ENCODE results near the gene DGCR8.

The DGCR8 gene

DNA sequence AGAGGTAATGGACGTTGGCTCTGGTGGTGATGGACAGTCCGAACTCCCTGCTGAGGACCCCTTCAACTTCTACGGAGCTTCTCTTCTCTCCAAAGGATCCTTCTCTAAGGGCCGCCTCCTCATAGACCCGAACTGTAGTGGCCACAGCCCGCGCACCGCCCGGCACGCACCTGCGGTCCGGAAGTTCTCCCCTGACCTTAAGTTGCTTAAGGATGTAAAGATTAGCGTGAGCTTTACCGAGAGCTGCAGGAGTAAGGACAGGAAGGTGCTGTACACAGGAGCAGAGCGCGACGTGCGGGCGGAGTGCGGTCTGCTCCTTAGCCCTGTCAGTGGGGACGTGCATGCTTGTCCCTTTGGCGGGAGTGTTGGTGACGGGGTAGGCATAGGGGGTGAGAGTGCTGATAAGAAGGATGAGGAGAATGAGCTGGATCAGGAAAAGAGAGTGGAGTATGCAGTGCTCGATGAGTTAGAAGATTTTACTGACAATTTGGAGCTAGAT is 6.1 kb downstream of the DGCR8 start:
- TF ChIP-seq OSR1 (CRISPR knock-in tag; IDR thresholded peaks at IDR 0.05): no peak
- TF ChIP-seq ZNF565 (CRISPR knock-in tag; conservative IDR thresholded peaks at IDR 0.05; ENCODE audit: low read depth): no peak
- TF ChIP-seq, protein P1, sequence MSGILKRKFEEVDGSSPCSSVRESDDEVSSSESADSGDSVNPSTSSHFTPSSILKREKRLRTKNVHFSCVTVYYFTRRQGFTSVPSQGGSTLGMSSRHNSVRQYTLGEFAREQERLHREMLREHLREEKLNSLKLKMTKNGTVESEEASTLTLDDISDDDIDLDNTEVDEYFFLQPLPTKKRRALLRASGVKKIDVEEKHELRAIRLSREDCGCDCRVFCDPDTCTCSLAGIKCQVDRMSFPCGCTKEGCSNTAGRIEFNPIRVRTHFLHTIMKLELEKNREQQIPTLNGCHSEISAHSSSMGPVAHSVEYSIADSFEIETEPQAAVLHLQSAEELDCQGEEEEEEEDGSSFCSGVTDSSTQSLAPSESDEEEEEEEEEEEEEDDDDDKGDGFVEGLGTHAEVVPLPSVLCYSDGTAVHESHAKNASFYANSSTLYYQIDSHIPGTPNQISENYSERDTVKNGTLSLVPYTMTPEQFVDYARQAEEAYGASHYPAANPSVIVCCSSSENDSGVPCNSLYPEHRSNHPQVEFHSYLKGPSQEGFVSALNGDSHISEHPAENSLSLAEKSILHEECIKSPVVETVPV (CRISPR knock-in tag; IDR thresholded peaks at IDR 0.05): no peak
- no peak for TF ChIP-seq RARB (CRISPR knock-in tag; IDR thresholded peaks at IDR 0.05)
- no peak for ATAC-seq

DNA sequence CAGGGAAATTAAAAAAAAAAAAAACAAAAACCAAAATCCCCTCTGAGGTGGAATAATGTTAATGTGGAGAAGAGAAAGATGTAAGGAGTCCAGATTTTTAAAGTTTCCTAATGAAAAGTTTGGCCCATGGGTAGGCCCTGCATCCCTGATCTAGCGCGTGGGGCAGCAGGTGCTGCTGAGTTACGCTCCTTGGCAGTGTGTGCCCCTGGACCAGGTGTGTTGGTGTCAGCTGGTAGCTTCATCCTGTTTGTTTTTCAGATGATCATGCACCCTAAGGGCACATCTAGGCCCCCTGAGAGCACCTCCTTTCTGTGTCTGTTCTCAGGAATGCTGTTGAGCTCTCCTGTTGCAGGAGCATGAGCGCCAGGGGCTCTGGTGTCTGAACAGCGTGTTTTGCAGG is 6.7 kb downstream of the DGCR8 start:
- no peak for ATAC-seq
- TF ChIP-seq ZNF565 (CRISPR knock-in tag; conservative IDR thresholded peaks at IDR 0.05; ENCODE audit: low read depth) (no peak), ZC3H10 (CRISPR knock-in tag; IDR thresholded peaks at IDR 0.05) (no peak), ESRRG (CRISPR knock-in tag; IDR thresholded peaks at IDR 0.05) (no peak), ARNTL (CRISPR knock-in tag; IDR thresholded peaks at IDR 0.05; ENCODE audit: borderline replicate concordance, low read depth) (no peak), PPARA (CRISPR knock-in tag; IDR thresholded peaks at IDR 0.05; ENCODE audit: borderline replicate concordance) (no peak), SNAI2 (CRISPR knock-in tag; IDR thresholded peaks at IDR 0.05) (no peak), RARB (CRISPR knock-in tag; IDR thresholded peaks at IDR 0.05) (no peak), ISL1 (CRISPR knock-in tag; IDR thresholded peaks at IDR 0.05) (no peak), ZNF8 (CRISPR knock-in tag; IDR thresholded peaks at IDR 0.05) (no peak), ZNF70 (CRISPR knock-in tag; IDR thresholded peaks at IDR 0.05) (no peak), ZFP3 (CRISPR knock-in tag; IDR thresholded peaks at IDR 0.05) (no peak), ZFP30 (CRISPR knock-in tag; IDR thresholded peaks at IDR 0.05) (no peak), OSR1 (CRISPR knock-in tag; IDR thresholded peaks at IDR 0.05) (no peak)
- TF ChIP-seq, protein P2, sequence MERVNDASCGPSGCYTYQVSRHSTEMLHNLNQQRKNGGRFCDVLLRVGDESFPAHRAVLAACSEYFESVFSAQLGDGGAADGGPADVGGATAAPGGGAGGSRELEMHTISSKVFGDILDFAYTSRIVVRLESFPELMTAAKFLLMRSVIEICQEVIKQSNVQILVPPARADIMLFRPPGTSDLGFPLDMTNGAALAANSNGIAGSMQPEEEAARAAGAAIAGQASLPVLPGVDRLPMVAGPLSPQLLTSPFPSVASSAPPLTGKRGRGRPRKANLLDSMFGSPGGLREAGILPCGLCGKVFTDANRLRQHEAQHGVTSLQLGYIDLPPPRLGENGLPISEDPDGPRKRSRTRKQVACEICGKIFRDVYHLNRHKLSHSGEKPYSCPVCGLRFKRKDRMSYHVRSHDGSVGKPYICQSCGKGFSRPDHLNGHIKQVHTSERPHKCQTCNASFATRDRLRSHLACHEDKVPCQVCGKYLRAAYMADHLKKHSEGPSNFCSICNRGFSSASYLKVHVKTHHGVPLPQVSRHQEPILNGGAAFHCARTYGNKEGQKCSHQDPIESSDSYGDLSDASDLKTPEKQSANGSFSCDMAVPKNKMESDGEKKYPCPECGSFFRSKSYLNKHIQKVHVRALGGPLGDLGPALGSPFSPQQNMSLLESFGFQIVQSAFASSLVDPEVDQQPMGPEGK (CRISPR knock-in tag; IDR thresholded peaks at IDR 0.05; ENCODE audit: borderline replicate concordance): no peak
- TF ChIP-seq, protein P3, sequence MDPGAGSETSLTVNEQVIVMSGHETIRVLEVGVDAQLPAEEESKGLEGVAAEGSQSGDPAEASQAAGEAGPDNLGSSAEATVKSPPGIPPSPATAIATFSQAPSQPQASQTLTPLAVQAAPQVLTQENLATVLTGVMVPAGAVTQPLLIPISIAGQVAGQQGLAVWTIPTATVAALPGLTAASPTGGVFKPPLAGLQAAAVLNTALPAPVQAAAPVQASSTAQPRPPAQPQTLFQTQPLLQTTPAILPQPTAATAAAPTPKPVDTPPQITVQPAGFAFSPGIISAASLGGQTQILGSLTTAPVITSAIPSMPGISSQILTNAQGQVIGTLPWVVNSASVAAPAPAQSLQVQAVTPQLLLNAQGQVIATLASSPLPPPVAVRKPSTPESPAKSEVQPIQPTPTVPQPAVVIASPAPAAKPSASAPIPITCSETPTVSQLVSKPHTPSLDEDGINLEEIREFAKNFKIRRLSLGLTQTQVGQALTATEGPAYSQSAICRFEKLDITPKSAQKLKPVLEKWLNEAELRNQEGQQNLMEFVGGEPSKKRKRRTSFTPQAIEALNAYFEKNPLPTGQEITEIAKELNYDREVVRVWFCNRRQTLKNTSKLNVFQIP (CRISPR knock-in tag; IDR thresholded peaks at IDR 0.05; ENCODE audit: borderline replicate concordance, low read depth): no peak
- TF ChIP-seq, protein P4, sequence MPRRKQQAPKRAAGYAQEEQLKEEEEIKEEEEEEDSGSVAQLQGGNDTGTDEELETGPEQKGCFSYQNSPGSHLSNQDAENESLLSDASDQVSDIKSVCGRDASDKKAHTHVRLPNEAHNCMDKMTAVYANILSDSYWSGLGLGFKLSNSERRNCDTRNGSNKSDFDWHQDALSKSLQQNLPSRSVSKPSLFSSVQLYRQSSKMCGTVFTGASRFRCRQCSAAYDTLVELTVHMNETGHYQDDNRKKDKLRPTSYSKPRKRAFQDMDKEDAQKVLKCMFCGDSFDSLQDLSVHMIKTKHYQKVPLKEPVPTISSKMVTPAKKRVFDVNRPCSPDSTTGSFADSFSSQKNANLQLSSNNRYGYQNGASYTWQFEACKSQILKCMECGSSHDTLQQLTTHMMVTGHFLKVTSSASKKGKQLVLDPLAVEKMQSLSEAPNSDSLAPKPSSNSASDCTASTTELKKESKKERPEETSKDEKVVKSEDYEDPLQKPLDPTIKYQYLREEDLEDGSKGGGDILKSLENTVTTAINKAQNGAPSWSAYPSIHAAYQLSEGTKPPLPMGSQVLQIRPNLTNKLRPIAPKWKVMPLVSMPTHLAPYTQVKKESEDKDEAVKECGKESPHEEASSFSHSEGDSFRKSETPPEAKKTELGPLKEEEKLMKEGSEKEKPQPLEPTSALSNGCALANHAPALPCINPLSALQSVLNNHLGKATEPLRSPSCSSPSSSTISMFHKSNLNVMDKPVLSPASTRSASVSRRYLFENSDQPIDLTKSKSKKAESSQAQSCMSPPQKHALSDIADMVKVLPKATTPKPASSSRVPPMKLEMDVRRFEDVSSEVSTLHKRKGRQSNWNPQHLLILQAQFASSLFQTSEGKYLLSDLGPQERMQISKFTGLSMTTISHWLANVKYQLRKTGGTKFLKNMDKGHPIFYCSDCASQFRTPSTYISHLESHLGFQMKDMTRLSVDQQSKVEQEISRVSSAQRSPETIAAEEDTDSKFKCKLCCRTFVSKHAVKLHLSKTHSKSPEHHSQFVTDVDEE (CRISPR knock-in tag; IDR thresholded peaks at IDR 0.05): no peak

DNA sequence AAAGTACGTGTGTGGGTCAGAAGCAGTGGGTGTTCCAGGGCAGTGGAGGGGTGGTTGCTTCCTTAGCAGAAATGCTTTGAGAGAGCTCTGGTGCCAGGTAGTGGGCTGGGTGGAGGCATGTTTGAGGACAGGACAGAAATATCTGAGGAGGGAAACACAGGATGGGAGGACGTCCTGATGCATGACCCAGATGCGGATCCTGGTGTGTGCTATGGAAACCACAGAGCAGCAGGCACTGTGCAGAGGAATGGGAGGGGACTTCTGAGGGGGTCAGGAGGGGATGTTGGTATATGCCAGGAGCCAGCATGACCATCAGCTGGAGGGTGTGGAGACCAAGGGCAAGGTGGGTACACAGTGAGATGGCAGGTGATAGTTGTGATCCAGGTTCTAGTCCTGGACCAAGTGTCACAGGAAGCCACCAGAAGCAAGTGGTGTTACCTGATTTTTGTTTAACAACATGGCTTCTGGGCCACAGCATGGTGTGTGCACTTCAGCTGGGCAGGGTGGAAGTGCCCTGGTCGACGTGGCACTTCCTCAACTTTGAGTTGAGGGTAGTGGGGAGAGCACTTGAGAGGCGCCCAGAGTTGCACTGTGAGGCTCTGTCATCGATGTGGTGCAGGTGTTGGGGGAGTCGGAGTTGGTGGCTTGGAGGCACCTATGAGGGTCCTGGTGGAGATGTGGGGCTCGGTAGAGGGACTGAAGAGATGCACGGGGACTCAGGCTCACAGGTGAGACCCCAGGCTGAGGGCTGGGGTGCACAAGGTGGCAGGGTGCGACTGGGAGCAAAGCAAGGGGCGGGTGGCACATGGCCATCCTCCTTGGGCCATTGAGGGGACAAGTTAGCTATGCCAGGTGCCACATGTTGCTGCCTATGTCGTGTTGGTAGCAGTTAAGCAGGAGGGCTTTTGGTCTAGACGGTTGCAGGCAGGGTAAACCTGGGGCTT is 7.5 kb downstream of the DGCR8 start:
- no peak for ATAC-seq
- TF ChIP-seq ESRRG (CRISPR knock-in tag; IDR thresholded peaks at IDR 0.05): no peak
- TF ChIP-seq, protein P4 (CRISPR knock-in tag; IDR thresholded peaks at IDR 0.05): no peak
- TF ChIP-seq ZNF565 (CRISPR knock-in tag; conservative IDR thresholded peaks at IDR 0.05; ENCODE audit: low read depth): no peak
- no peak for TF ChIP-seq TOX (CRISPR knock-in tag; IDR thresholded peaks at IDR 0.05; ENCODE audit: borderline replicate concordance)
- no peak for TF ChIP-seq PPARA (CRISPR knock-in tag; IDR thresholded peaks at IDR 0.05; ENCODE audit: borderline replicate concordance)
- TF ChIP-seq TCF4 (CRISPR knock-in tag; IDR thresholded peaks at IDR 0.05; ENCODE audit: borderline replicate concordance): no peak
- TF ChIP-seq ZFP3 (CRISPR knock-in tag; IDR thresholded peaks at IDR 0.05): no peak
- TF ChIP-seq, protein P1 (CRISPR knock-in tag; IDR thresholded peaks at IDR 0.05): no peak
- no peak for TF ChIP-seq ZNF70 (CRISPR knock-in tag; IDR thresholded peaks at IDR 0.05)
- TF ChIP-seq RARB (CRISPR knock-in tag; IDR thresholded peaks at IDR 0.05): no peak
- TF ChIP-seq, protein P5, sequence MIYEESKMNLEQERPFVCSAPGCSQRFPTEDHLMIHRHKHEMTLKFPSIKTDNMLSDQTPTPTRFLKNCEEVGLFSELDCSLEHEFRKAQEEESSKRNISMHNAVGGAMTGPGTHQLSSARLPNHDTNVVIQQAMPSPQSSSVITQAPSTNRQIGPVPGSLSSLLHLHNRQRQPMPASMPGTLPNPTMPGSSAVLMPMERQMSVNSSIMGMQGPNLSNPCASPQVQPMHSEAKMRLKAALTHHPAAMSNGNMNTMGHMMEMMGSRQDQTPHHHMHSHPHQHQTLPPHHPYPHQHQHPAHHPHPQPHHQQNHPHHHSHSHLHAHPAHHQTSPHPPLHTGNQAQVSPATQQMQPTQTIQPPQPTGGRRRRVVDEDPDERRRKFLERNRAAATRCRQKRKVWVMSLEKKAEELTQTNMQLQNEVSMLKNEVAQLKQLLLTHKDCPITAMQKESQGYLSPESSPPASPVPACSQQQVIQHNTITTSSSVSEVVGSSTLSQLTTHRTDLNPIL (CRISPR knock-in tag; IDR thresholded peaks at IDR 0.05; ENCODE audit: low read depth): no peak
- TF ChIP-seq GLIS3 (CRISPR knock-in tag; IDR thresholded peaks at IDR 0.05): no peak
- TF ChIP-seq ZC3H10 (CRISPR knock-in tag; IDR thresholded peaks at IDR 0.05): no peak
- TF ChIP-seq CSDC2 (CRISPR knock-in tag; IDR thresholded peaks at IDR 0.05): no peak

Measured in SK-N-SH treated with all-trans-retinoic acid at 6 μM for 48 hours (cell line).